Parathyroid adenoma (tissue), 2 donors: ENCODE measurements around the gene CNTN5.

Experiments used
- H2AFZ ChIP-seq: fragments of 300-600 bp; sonication (generic); one replicate; pipeline ENCODE4 v1.7.0; 2017; ENCODE audit warnings: antibody characterized with exemption, mild to moderate bottlenecking
- H3K27ac ChIP-seq: fragments of 300-600 bp; sonication (generic); one replicate; pipeline ENCODE4 v1.7.0; 2017
- H3K27me3 ChIP-seq: fragments of 300-600 bp; sonication (generic); one replicate; pipeline ENCODE4 v1.7.0; 2017; ENCODE audit warnings: low read length; ENCODE audit not compliant: control insufficient read depth, insufficient read depth
- H3K36me3 ChIP-seq: fragments of 300-600 bp; sonication (generic); one replicate; pipeline ENCODE4 v1.7.0; 2017; ENCODE audit warnings: low read length; ENCODE audit not compliant: control insufficient read depth, insufficient read depth
- H3K4me1 ChIP-seq: fragments of 300-600 bp; sonication (generic); one replicate; pipeline ENCODE4 v1.7.0; 2017; ENCODE audit warnings: control low read depth
- H3K4me2 ChIP-seq: fragments of 300-600 bp; sonication (generic); one replicate; pipeline ENCODE4 v1.7.0; 2017; ENCODE audit warnings: low read length
- H3K4me3 ChIP-seq: fragments of 300-600 bp; sonication (generic); one replicate; pipeline ENCODE4 v1.7.0; 2017; ENCODE audit warnings: low read depth, low read length
- H3K79me2 ChIP-seq: fragments of 300-600 bp; sonication (generic); one replicate; pipeline ENCODE4 v1.7.0; 2017; ENCODE audit warnings: control low read depth
- H3K9ac ChIP-seq: fragments of 300-600 bp; sonication (generic); one replicate; pipeline ENCODE4 v1.7.0; 2017; ENCODE audit warnings: mild to moderate bottlenecking
- H3K9me3 ChIP-seq: fragments of 300-600 bp; sonication (generic); one replicate; pipeline ENCODE4 v1.7.0; 2017; ENCODE audit warnings: low read length; ENCODE audit not compliant: control insufficient read depth
- TF ChIP-seq, protein P1 (sequence below): fragments of 300-600 bp; sonication (generic); IDR thresholded peaks from one replicate; pipeline ENCODE4 v1.7.0; 2017; ENCODE audit warnings: antibody characterized with exemption, mild to moderate bottlenecking
- donor health status: primary hyperparathyroidism.

CNTN5 gene

GRCh38 chr11:100072131-100072530 is 1051.4 kb downstream of the CNTN5 start:
- H2AFZ ChIP-seq, result no peak overlapping the region
- no peak overlapping the region for H3K9ac ChIP-seq
- H3K79me2 ChIP-seq, result no peaks in the 10 kb centered on the region
- H3K9me3 ChIP-seq, result no peaks in the 10 kb centered on the region
- no peak overlapping the region for H3K4me2 ChIP-seq
- H3K4me1 ChIP-seq, result no peaks in the 10 kb centered on the region
- no peak overlapping the region for H3K4me3 ChIP-seq
- TF ChIP-seq, protein P1, sequence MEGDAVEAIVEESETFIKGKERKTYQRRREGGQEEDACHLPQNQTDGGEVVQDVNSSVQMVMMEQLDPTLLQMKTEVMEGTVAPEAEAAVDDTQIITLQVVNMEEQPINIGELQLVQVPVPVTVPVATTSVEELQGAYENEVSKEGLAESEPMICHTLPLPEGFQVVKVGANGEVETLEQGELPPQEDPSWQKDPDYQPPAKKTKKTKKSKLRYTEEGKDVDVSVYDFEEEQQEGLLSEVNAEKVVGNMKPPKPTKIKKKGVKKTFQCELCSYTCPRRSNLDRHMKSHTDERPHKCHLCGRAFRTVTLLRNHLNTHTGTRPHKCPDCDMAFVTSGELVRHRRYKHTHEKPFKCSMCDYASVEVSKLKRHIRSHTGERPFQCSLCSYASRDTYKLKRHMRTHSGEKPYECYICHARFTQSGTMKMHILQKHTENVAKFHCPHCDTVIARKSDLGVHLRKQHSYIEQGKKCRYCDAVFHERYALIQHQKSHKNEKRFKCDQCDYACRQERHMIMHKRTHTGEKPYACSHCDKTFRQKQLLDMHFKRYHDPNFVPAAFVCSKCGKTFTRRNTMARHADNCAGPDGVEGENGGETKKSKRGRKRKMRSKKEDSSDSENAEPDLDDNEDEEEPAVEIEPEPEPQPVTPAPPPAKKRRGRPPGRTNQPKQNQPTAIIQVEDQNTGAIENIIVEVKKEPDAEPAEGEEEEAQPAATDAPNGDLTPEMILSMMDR, result no peak
- H3K36me3 ChIP-seq, result no peaks in the 10 kb centered on the region
- H3K27ac ChIP-seq, result no peak overlapping the region
- no peaks in the 10 kb centered on the region for H3K27me3 ChIP-seq

DNA sequence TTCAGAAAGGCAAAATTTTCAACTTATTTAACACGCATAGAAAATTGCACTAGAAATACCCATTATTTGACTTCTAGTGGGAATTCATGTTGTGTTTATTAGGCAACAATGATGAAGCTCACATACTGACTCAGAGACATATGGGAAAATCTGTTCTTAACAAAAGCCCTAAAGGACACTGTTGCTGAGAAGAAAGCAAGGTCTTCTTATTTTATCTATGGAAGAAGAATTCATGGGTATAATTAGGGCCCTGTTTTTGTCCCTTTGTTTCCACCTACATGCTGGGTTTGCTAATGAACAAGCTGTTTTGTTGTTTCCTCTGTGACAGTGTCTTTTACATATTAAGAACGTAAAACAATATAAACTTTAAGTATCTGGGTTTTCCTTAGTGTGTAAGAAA is 1059.6 kb downstream of the CNTN5 start:
- Histone ChIP-seq H3K9ac (no peak overlapping the region), H3K36me3 (no peaks in the 10 kb centered on the region), H3K79me2 (no peaks in the 10 kb centered on the region), H3K4me2 (no peak overlapping the region), H3K9me3 (no peaks in the 10 kb centered on the region), H3K4me3 (no peak overlapping the region), H2AFZ (no peak overlapping the region), H3K4me1 (no peaks in the 10 kb centered on the region), H3K27me3 (no peaks in the 10 kb centered on the region), H3K27ac (no peak overlapping the region)
- TF ChIP-seq, protein P1, result no peak

DNA sequence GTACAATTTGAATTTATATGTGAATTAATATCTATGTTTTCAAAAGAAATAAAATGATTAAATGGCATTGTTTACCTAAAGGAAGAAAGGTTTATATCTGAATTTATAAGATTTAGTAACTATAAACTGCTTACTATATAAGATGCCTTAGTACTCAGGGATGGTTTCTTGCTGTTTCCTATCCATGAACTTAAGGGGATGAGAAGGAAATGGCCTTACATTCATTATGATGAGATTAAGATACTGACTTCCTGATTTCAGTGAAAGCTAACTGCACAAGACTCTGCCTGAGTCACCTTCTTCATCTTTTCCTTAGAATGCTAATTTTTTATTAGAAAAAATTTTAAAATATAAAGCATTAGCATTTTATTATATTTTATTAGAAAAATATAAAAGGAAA is 1060.1 kb downstream of the CNTN5 start:
- TF ChIP-seq, protein P1, result no peak
- Histone ChIP-seq H3K4me1 (no peaks in the 10 kb centered on the region), H3K27me3 (no peaks in the 10 kb centered on the region), H3K79me2 (no peaks in the 10 kb centered on the region), H3K4me2 (no peak overlapping the region), H2AFZ (no peak overlapping the region), H3K9ac (no peak overlapping the region), H3K36me3 (no peaks in the 10 kb centered on the region), H3K4me3 (no peak overlapping the region), H3K9me3 (no peaks in the 10 kb centered on the region), H3K27ac (no peak overlapping the region)

DNA sequence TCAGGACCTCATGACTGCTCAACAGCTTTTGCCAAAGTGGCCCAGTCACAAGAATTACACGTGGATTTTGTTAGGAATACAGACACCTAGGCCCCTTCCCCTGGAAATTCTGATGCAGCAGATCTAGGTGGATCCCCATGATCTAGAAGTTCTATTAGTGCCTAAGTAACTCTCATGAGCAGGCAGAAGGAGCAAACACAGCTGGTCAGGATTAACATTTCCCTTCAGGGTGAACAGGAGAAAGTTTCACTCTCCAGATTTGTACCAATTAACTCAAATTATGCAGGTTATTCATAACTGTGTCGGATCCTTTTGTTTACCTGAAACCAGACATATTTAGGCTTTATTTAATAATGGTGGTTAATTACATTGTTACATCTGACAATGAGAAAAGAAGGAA is 1072.9 kb downstream of the CNTN5 start:
- no peak overlapping the region for H3K9ac ChIP-seq
- TF ChIP-seq, protein P1, result no peak

DNA sequence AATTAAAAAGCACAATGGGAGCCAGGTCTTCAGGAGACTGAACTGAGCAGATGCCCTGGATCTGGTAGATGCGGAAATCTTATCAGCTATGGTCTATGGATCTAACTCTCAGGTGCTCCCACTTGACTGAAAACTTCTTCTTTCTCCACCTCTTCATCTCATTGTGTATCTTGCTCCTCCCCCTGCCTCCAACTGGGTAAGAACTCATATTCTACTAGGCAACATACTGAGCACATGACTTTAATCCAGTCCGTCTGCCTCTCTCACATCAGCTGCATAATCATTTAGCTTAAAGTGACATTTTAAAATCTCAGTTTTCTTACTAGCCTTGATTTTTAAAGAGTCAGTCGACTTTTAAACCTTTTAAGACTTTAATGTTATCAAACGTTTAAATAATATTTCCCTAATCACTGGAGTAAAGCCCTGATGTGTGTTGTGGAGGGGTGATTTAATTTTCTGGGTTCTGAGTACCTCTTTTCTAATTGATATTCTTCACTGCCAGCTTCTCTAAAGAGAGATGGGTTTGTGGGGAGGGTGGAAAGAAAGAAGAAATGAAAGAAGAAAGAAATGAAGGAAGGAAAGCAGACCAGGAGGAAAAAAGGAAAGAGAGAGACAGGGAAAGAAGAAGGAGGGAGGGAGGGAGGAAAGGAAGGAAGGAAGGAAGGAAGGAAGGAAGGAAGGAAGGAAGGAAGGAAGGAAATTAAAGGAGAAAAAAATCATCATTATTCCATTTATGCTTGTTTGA is 1073.5 kb downstream of the CNTN5 start:
- no peaks in the 10 kb centered on the region for H3K36me3 ChIP-seq
- TF ChIP-seq, protein P1, result no peak
- H3K9me3 ChIP-seq, result no peaks in the 10 kb centered on the region

More for the DNA sequence above, 1072.9 kb downstream of the CNTN5 start:
- Histone ChIP-seq H2AFZ (no peak overlapping the region), H3K27ac (no peak overlapping the region), H3K4me2 (no peak overlapping the region), H3K9me3 (no peaks in the 10 kb centered on the region), H3K4me3 (no peak overlapping the region), H3K79me2 (no peaks in the 10 kb centered on the region), H3K27me3 (no peaks in the 10 kb centered on the region), H3K36me3 (no peaks in the 10 kb centered on the region), H3K4me1 (no peaks in the 10 kb centered on the region)

More for the DNA sequence above, 1073.5 kb downstream of the CNTN5 start:
- Histone ChIP-seq H3K27ac (no peak overlapping the region), H3K4me1 (no peaks in the 10 kb centered on the region), H3K4me2 (no peak overlapping the region), H3K4me3 (no peak overlapping the region), H3K27me3 (no peaks in the 10 kb centered on the region), H2AFZ (no peak overlapping the region), H3K9ac (no peak overlapping the region), H3K79me2 (no peaks in the 10 kb centered on the region)
